ENCODE measurements around the gene SEL1L3.

SEL1L3 gene

DNA sequence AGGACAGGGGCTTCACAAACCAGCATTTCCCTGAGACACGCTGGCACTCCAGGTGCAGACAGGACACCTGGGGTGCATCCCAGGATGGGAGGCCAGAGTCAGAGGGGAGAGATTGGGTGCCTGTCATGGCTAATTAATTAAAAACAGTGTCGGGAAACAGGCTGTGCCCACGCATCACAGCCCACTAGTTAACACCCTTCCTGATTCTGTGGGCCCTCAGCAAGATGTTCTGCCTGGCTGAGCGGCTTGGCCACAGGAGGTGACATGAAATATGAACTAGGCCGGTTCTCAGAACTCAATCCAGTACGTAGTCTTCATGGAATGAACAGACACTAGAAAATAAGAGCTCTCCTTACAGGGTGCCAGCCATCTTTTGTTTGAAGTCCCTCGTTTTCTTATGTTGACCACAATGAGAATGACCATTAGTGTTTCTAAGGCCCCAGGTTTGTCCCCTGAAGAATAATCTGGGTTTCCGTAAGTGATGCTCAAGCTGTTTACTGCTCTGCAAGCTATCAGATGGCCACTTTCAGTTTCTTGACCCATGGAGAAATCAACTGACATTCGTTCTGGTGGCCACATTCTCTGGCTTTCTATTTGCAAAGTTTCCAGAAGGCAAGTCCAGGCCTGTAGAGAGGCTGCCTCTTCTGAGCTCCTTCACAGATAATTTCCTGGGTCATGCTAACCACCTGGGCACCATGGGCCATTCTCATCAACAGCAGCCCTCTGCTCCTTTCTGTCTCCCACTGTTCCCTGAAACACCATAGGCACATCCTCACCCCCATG is 134.9 kb downstream of the SEL1L3 start:
- DNase-seq: no peak

DNA sequence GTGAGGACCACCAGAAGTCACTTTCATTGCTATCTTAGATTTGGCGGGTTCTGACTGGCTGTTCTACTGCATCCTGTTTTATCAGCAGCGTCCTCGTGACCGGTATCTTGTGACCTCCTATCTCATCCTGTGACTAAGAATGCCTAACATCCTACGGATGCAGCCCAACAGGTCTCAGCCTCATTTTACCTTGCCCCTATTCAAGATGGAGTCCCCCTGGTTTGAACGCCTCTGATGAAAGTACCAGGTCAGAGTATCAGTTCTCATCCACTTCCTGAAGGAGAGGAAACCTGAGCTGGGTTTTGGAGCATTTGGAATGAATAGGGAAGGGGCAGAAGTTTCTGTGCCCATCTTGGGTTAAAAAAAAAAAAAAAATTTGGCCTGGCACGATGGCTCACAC is 136.9 kb downstream of the SEL1L3 start:
- no peak for DNase-seq

DNA sequence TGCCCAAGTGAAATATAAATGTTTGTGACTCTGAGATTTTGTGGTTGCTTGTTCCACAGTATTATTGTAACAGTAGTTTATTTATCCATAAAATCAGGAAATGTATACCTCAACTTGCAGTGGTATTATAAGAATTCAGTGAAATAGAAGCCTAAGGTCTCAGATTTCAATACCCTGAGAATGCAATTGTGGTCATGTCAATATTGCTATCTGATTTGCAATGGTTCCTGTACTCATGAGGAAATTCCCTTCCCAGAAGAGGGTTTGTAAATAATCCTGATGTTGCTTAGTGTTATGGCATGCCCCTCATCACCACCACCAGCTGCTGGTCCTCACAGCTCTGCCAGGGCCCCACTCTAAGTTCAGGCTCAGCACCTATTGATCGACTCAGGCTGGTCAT is 139.4 kb downstream of the SEL1L3 start:
- no peak for DNase-seq

DNA sequence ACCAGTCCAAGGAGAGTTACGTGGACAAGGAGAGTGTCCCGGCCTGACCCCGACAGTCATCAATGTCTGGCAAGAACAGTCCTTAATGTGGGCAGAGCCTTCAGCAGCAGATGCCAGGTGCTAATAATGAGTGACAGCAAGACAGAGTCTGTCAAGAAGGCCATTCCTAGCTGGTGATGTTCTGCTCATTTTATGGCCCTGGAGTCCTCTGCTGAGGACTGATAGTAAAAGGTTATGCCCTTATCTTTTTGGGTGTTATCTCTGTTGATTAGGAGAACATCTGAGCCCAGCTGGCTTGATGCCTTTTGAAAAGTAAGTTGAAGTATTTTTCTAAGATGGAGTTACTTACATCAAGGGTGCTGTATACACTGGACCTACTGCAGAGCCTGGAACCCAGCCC is 139.8 kb downstream of the SEL1L3 start:
- no peak for DNase-seq

DNA sequence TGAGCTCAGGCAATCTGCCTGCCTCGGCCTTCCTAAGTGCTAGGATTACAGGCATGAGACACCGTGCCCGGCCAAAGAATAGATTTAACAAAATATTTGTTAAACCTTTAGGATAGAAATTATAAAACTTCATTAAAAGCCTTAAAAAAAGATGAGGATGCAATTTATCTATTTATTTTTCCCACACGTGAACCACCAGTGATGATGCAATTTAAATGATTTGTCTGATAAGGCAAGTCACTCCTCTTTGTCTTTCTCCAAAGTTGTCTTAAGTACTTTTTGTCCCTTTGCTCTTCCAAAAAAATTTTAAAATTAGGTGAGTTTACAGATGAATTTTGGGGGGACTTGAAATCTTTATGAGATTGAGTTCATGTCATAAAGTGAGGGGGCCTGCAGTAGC is 149.0 kb downstream of the SEL1L3 start:
- no peak for DNase-seq

DNA sequence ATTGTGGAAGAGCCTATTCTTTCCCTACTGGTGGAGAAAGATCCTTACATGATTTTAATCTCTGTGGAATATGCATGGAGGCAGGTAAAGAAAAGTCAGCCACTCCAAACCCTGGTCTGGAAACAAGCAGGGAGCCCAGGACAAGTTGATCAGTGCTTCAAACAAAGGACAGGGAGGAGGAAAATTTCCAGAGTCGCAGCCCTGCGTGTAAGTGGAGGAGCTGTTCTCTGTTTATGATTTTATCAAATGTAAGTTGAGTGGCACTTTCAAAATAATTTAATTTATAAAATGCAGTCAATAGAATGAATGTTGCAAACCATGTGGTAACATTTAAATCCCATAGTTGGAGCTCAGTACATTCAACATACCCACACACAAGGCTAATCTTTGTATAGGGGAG is 150.2 kb downstream of the SEL1L3 start:
- DNase-seq: no peak

DNA sequence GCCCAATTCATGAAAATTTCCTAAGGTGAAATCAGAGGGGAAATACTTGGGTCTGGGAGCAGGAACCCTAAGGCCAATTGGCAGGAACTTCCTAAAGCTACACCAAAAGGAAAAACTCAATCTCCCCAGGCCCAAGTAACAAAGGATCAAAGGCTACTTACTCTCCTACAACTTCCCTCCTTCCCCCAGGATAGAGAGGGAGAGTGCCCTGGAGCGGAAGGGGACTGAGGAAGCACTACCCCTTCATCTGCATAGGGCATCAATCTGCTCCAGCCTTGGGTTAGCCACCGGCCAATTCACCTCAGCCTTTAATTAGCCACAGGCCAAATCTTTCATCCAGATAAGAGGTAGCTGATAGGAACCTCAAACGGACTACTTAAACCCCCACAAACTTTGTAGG is 152.2 kb downstream of the SEL1L3 start:
- DNase-seq: no peak

DNA sequence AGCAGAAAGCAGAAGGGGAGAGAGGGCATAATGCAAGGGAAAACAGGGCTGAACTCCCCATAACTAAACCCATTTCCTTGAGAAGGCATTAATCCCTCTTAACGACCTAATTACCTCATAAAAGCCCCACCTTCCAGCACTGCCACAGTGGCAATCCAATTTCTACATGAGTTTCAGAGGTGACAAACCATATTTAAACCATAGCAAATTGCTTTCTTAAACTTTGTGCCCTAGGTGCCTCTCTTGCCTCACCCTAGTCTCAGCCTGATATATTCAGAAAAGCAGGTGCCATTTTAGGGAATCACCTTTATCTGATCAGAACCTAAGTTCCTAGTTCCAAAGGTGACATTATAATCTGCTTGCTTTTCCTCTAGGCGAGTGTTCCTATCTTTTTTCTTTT is 158.3 kb downstream of the SEL1L3 start:
- no peak for DNase-seq

DNA sequence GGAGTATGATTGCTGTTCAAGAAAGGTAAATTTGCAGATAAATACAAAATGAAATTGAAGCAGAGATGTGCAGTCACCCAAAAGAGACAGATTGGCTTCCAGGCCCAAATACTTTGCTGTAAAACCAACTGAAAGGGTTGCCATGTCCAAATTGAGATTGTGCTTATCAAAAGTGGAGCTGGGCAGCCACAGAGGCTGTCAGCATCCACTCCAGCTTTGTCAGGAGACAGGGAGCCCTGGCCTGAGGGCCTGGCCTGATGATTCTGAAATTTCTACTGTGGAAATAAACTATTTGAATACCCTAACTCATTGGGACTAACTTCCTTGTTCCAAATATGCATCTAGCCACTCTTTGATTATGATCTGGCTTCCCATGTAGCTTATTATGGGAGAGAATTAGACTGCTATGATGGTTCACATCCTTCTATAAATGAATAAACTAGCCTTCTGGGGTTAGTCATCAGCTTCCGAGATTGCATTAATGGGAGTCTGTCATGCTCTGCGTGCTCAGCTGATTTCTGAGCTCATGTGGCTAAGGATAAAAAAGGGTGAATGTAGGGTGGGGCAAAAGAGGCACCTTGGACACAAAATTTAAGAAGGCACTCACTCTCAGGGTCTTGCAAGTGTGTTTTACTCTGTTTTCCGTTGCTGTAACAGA is 158.9 kb downstream of the SEL1L3 start:
- no peak for DNase-seq

DNA sequence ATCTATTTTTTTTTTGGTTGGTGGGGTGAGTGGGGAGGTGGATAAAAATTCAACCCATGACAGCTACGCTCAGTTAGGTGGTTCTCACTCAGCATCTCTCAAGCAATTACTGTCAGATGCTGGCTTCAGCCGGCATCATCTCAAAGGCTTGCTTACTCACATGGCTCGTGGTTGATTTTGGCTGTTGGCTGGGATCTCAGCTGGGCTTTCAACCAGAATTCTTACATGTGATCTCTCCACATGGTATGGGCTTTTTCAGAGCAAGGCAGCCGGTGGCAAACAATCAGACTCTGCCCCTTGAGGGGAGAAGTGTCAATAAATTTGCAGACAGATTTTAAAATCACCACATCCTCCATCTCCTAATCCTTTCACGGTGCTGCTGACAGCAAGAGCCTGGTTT is 159.9 kb downstream of the SEL1L3 start:
- DNase-seq: no peak

DNA sequence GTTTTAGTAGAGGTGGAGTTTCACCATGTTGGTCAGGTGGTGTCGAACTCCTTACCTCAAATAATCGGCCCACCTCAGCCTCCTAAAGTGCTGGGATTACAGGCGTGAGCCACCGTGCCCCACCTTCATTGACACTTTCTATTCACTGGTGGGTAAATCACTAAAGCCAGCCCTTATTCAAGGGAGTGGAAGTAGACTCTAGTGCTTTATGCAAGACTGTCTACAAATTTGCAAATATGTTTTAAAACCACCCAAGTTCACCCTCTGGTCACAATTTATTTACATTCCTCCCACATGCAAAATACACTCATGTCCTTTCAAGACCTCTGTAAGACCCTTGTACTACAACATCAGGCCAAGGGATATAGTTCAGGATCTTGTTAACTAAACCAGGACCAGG is 162.1 kb downstream of the SEL1L3 start:
- DNase-seq: no peak

DNA sequence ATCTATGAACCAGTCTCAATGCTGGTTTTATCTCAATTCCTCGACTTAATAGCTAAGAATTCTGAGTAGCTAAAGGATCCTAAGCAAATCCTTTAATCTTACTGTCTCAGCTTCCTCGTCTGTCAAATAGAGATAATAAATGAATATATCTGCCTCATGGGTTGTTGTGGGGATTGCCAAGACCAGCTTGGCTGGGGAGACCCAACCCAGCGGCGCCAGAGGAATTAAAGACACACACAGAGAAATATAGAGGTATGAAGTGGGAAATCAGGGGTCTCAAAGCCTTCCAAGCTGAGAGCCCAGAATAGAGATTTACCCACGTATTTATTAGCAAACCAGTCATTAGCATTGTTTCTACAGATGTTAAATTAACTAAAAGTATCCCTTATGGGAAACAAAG is 165.3 kb downstream of the SEL1L3 start:
- DNase-seq: no peak

Data from NCI-H1930 (cell line).